Smooth muscle cell (in vitro differentiated cells): Measurements from ENCODE around the gene RPH3AL. TPM values are rescaled to one million over a fixed set of nuclear protein-coding genes. Genes with fewer than 3 reads are reported as not detected.

Experiments used
- DNase-seq: peaks from one replicate; lab custom pipeline; 2025; ENCODE audit not compliant: unreplicated experiment; lab: John Stamatoyannopoulos, UW
- H2AFZ ChIP-seq: fragments of 200-600 bp; sonication (generic); 2 replicates; pipeline ENCODE4 v1.6.0; 2016; ENCODE audit warnings: antibody characterized with exemption, low read depth, mild to moderate bottlenecking
- H3F3A ChIP-seq: fragments of 200-600 bp; sonication (generic); 2 replicates; pipeline ENCODE4 v1.6.0; 2017; ENCODE audit warnings: antibody characterized with exemption, low read depth
- H3K27ac ChIP-seq: fragments of 200-600 bp; sonication (generic); 2 replicates; pipeline ENCODE4 v1.5.1; 2016; ENCODE audit warnings: low read depth, mild to moderate bottlenecking
- H3K27me3 ChIP-seq: fragments of 200-600 bp; sonication (generic); 2 replicates; pipeline ENCODE4 v1.6.1; 2016; ENCODE audit warnings: low read depth, mild to moderate bottlenecking
- H3K36me3 ChIP-seq: fragments of 200-600 bp; sonication (generic); 2 replicates; pipeline ENCODE4 v1.5.1; 2016; ENCODE audit warnings: low read depth
- H3K4me1 ChIP-seq: fragments of 200-600 bp; sonication (generic); 2 replicates; pipeline ENCODE4 v1.5.1; 2016; ENCODE audit warnings: low read depth
- H3K4me2 ChIP-seq: fragments of 200-600 bp; sonication (generic); 2 replicates; pipeline ENCODE4 v1.6.0; 2016; ENCODE audit warnings: mild to moderate bottlenecking
- H3K4me3 ChIP-seq: fragments of 200-600 bp; sonication (generic); 2 replicates; pipeline ENCODE4 v1.5.1; 2016; ENCODE audit warnings: mild to moderate bottlenecking
- H3K79me2 ChIP-seq: fragments of 200-600 bp; sonication (generic); 2 replicates; pipeline ENCODE4 v1.6.0; 2016; ENCODE audit warnings: low read depth, mild to moderate bottlenecking
- H3K9ac ChIP-seq: fragments of 200-600 bp; sonication (generic); 2 replicates; pipeline ENCODE4 v1.6.0; 2016; ENCODE audit warnings: low read depth
- H3K9me3 ChIP-seq: fragments of 200-600 bp; sonication (generic); replicated peaks from 2 replicates; pipeline ENCODE4 v1.5.1; 2016; ENCODE audit warnings: low read depth
- H4K20me1 ChIP-seq: fragments of 200-600 bp; sonication (generic); 2 replicates; pipeline ENCODE4 v1.6.0; 2016; ENCODE audit warnings: low read depth
- WGBS: methylation state at CpG from one replicate; pipeline ENCODE4 v1.1.7; 2016; ENCODE audit warnings: low lambda C conversion rate; 5-methylcytosine and 5-hydroxymethylcytosine counted together
- polyA plus RNA-seq: library from polyadenylated mRNA; unstranded; fragments of >200 nt; fragmentation: Nextera tagmentation; extraction: Ambion mirVana; gene quantifications from 2 replicates; pipeline ENCODE4 v1.2.1, GENCODE V29; 2016
- total RNA-seq: library from RNA; depleted of rRNA; stranded (reverse); fragments of >200 nt; gene quantifications from 2 replicates; pipeline ENCODE4 v1.2.3, GENCODE V29; 2014
- TF ChIP-seq, protein P1 (sequence below): fragments of 200-600 bp; sonication (generic); IDR thresholded peaks from 2 replicates; pipeline ENCODE4 v1.5.1; 2017; ENCODE audit warnings: borderline replicate concordance, mild to moderate bottlenecking, antibody characterized with exemption; ENCODE audit not compliant: insufficient read depth, poor library complexity, severe bottlenecking

The RPH3AL gene
- total and polyA plus RNA-seq, 2 experiments from 2014 or later = 1.8 to 3.3 TPM

DNA sequence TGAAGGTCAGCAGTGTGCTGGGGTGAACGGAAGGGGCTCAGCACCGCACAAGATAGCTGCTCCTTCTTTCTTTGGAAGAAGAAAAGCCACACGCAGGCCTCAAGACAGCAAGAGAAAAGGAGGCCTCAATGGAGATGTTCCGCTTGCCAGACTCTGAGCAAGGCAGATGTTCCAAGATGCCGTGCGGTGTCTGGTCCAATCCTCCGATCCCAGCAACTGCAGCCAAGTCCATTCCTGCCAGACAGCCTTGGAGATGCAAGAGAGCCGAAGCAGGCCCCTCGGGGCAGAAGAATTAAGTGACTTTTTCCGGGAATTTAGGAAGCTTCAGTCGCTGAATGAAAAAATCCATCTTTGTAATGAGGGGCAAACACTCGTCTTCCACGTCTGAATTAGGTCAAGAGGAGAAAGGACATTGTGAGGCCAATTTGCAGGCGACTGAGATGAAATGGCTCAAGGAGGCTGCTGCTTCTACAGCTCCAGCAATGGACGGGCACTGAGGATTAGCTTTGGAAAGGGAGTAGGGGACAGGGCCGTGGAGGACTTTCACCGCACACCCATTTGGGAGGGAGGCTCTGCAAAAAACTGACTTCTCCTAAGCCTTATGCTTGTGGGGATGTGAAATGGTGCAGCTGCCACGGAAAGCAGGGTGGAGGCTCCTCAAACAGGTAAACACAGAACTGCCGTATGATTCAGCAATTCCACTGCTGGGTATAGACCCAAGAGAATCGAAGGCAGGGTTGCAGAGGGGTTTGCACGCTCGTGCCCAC is 44.7 kb downstream of the RPH3AL start:
- no peak overlapping the region for H3K4me2 ChIP-seq
- TF ChIP-seq, protein P1, sequence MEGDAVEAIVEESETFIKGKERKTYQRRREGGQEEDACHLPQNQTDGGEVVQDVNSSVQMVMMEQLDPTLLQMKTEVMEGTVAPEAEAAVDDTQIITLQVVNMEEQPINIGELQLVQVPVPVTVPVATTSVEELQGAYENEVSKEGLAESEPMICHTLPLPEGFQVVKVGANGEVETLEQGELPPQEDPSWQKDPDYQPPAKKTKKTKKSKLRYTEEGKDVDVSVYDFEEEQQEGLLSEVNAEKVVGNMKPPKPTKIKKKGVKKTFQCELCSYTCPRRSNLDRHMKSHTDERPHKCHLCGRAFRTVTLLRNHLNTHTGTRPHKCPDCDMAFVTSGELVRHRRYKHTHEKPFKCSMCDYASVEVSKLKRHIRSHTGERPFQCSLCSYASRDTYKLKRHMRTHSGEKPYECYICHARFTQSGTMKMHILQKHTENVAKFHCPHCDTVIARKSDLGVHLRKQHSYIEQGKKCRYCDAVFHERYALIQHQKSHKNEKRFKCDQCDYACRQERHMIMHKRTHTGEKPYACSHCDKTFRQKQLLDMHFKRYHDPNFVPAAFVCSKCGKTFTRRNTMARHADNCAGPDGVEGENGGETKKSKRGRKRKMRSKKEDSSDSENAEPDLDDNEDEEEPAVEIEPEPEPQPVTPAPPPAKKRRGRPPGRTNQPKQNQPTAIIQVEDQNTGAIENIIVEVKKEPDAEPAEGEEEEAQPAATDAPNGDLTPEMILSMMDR = no peak
- H3K4me1 ChIP-seq = peaks cover 18% of the 10 kb centered on the region
- 90% methylated on average over 22 of the region's 22 CpGs for WGBS
- H2AFZ ChIP-seq = no peak overlapping the region
- H3K79me2 ChIP-seq = no peaks in the 10 kb centered on the region
- no peak overlapping the region for H3K9ac ChIP-seq
- H3K4me3 ChIP-seq = no peak overlapping the region
- DNase-seq = no peak
- no peaks in the 10 kb centered on the region for H3K27me3 ChIP-seq
- H3K27ac ChIP-seq = no peak overlapping the region
- no peaks in the 10 kb centered on the region for H3K36me3 ChIP-seq
- no peaks in the 10 kb centered on the region for H4K20me1 ChIP-seq
- no peaks in the 10 kb centered on the region for H3K9me3 ChIP-seq
- no peaks in the 10 kb centered on the region for H3F3A ChIP-seq

DNA sequence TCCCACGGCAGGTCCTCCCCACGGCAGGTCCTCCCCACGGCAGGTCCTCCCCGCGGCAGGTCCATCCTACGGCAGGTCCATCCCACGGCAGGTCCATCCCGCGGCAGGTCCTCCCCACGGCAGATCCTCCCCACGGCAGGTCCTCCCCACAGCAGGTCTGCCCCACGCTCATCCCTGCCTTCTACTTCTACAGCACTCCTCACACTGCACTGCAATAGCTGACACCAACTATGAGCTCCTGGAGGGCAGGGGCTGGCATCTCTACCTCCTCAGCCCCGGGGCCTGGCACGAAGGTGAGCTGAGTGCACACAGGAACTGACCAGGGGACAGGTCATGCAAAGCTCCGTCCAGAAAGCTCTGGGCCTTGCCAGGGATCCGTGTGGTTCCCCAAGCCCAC is 45.3 kb downstream of the RPH3AL start:
- Histone ChIP-seq H3K27ac (no peak overlapping the region), H3F3A (no peaks in the 10 kb centered on the region), H3K9ac (no peak overlapping the region), H2AFZ (no peak overlapping the region), H3K4me1 (peaks cover 18% of the 10 kb centered on the region), H4K20me1 (no peaks in the 10 kb centered on the region), H3K9me3 (no peaks in the 10 kb centered on the region), H3K79me2 (no peaks in the 10 kb centered on the region), H3K4me3 (no peak overlapping the region), H3K36me3 (no peaks in the 10 kb centered on the region), H3K27me3 (no peaks in the 10 kb centered on the region), H3K4me2 (no peak overlapping the region)
- TF ChIP-seq, protein P1 = no peak
- WGBS = 96% methylated on average over 15 of the region's 16 CpGs
- DNase-seq = no peak

DNA sequence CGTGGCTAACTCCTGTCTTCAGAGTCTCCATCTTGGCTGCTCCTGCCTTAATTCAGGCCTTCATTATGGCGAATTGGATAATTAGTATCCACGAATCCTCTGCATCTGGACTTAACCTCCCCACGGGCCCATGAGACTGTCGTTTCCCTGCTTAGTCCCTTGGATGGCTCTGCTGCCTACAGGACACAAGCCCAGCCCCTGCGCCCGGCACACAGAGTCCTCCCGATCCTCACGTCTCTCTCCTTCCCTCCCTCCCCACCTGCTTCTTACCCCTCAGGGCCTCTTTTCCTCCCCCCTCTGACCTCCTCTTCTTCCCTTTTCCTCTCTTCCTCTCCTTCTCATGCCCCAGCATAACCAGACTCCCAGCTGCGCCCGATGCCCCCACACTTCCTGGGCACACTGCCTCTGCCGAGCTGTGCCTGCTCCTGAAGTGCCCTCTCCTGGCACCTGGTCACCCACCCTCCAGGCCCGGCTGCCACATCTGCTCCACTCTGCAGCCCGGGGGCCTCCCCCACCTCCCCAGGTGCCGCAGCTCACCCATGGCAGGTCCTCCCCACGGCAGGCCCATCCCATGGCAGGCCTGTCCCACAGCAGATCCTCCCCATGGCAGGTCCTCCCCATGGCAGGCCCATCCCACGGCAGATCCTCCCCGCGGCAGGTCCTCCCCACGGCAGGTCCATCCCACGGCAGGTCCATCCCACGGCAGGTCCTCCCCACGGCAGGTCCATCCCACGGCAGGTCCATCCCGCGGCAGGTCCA is 45.9 kb downstream of the RPH3AL start:
- H3K4me3 ChIP-seq = no peak overlapping the region
- no peak overlapping the region for H2AFZ ChIP-seq
- TF ChIP-seq, protein P1 = no peak
- peaks cover 18% of the 10 kb centered on the region for H3K4me1 ChIP-seq
- no peak overlapping the region for H3K9ac ChIP-seq
- H3K36me3 ChIP-seq = no peaks in the 10 kb centered on the region
- no peak overlapping the region for H3K4me2 ChIP-seq
- H3K27me3 ChIP-seq = no peaks in the 10 kb centered on the region
- no peak for DNase-seq
- H3F3A ChIP-seq = no peaks in the 10 kb centered on the region
- 95% methylated on average over 18 of the region's 26 CpGs for WGBS
- no peaks in the 10 kb centered on the region for H3K79me2 ChIP-seq
- H4K20me1 ChIP-seq = no peaks in the 10 kb centered on the region
- no peaks in the 10 kb centered on the region for H3K9me3 ChIP-seq
- no peak overlapping the region for H3K27ac ChIP-seq

DNA sequence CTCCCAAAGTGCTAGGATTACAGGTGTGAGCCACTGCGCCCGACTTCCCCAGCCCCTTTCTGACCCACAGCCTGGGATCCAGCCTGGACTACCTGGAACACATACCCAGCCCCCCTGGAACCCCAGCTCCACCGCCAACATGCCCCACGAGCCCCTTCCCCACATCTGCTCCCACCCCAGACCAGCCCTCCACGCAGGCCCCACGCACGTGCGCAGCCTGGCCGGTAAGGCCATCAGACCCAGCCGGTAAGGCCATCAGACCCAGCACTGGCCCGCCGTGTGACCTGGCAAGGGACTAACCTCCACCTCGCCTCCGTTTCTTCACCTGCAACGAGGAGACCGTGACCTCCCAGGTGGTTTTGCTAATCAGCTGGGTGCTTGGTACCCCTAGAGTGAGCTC is 46.5 kb downstream of the RPH3AL start:
- DNase-seq = no peak
- Histone ChIP-seq H3K9ac (no peak overlapping the region), H3K36me3 (no peaks in the 10 kb centered on the region), H3F3A (no peaks in the 10 kb centered on the region), H2AFZ (no peak overlapping the region), H3K4me3 (no peak overlapping the region), H3K4me2 (no peak overlapping the region), H3K79me2 (no peaks in the 10 kb centered on the region), H3K4me1 (peaks cover 13% of the 10 kb centered on the region), H3K27me3 (no peaks in the 10 kb centered on the region), H3K9me3 (no peaks in the 10 kb centered on the region), H4K20me1 (no peaks in the 10 kb centered on the region), H3K27ac (no peak overlapping the region)
- WGBS = 94% methylated on average over 15 of the region's 16 CpGs
- TF ChIP-seq, protein P1 = no peak
